Renal pelvis (tissue), 4 donors: ENCODE measurements around the gene HOXC13. TPM values are rescaled to one million over a fixed set of nuclear protein-coding genes. Genes with fewer than 3 reads are reported as not detected.

Source experiments
- DNase-seq: peaks from one replicate; pipeline ENCODE4 v3.0.0-alpha.2; 2013
- polyA plus RNA-seq, 3 donors: library from polyadenylated mRNA; unstranded; fragments of 120-200 nt; gene quantifications; one replicate each; pipeline ENCODE4 v1.2.1, GENCODE V29; 2013; ENCODE audit not compliant: insufficient read length in 3 of 3

HOXC13 gene
- polyA plus RNA-seq, 3 donors: not detected

- no peak for DNase-seq
Measured at GRCh38 chr12:53968214-53969127, 29.8 kb downstream of the HOXC13 start.

- no peak for DNase-seq
Measured at GRCh38 chr12:53969588-53970259, 31.1 kb downstream of the HOXC13 start.

GRCh38 chr12:53970451-53970850 lies 31.8 kb downstream of the HOXC13 start:
- DNase-seq: no peak

GRCh38 chr12:53971129-53971528 lies 32.5 kb downstream of the HOXC13 start:
- no peak for DNase-seq

- no peak for DNase-seq
Measured at GRCh38 chr12:53971686-53972085, 33.1 kb downstream of the HOXC13 start.

- no peak for DNase-seq
Measured at GRCh38 chr12:53972152-53972702, 33.6 kb downstream of the HOXC13 start.

- DNase-seq: no peak
Measured at GRCh38 chr12:53972722-53973235, 34.1 kb downstream of the HOXC13 start, which contains the start of gene HOXC11. Gene HOXC11 (plus strand): TSS chr12:53973126. CDS start chr12:53973242, 116 bp downstream.

GRCh38 chr12:53973236-53974042 lies 34.8 kb downstream of the HOXC13 start:
- DNase-seq: no peak

- no peak for DNase-seq
Measured at GRCh38 chr12:53974084-53975063, 35.7 kb downstream of the HOXC13 start, which contains the start of gene HOTAIR. Gene HOTAIR (minus strand): TSS chr12:53974954.

- no peak for DNase-seq
Measured at GRCh38 chr12:53975064-53975471, 36.4 kb downstream of the HOXC13 start.

- no peak for DNase-seq
Measured at GRCh38 chr12:53975479-53976152, 37.0 kb downstream of the HOXC13 start.

- no peak for DNase-seq
Measured at GRCh38 chr12:53976172-53976822, 37.7 kb downstream of the HOXC13 start.

- DNase-seq: no peak
Measured at GRCh38 chr12:53976823-53977595, 38.4 kb downstream of the HOXC13 start.

- no peak for DNase-seq
Measured at GRCh38 chr12:53977596-53978445, 39.2 kb downstream of the HOXC13 start.

GRCh38 chr12:53978477-53979356 lies 40.1 kb downstream of the HOXC13 start:
- no peak for DNase-seq

GRCh38 chr12:53980104-53980801 lies 41.6 kb downstream of the HOXC13 start:
- no peak for DNase-seq
